Measurements from ENCODE around the gene SLC25A48. TPM values are rescaled to one million over a fixed set of nuclear protein-coding genes. Genes with fewer than 3 reads are reported as not detected.

SLC25A48 gene
- total and polyA plus RNA-seq, 2 of the 4 experiments (the other 2 are of a cell fraction) = not detected

DNA sequence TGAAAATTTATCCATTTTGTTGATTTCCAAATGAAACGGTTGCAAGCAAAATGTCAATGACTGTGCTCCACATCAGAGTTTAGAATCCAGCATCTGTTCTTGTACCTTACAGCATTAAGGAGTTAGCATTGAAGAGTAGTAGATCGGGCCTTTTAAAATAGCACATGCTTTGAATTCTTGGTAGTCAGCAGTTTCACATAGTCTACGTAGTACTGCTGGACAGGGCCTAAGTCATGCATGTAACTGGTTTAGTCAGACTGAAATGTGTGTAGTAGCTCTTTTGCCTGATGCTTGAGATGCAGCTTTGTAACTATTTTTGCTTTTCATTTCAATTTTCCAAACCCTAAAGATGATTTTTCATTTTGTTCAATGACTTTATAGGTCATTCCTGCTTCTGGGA is 100.5 kb downstream of the SLC25A48 start:
- Histone ChIP-seq H3K23ac (ENCODE audit: low read depth, low read length) (no peak overlapping the region), H4K8ac (ENCODE audit: low read depth in 2 of 2, low read length in 2 of 2) (no peak overlapping the region), H3K9me1 (ENCODE audit: insufficient read depth, low read length) (no peaks in the 10 kb centered on the region), H3K27me3 (ENCODE audit: control insufficient read depth, insufficient read depth, low read length) (peaks cover 39% of the 10 kb centered on the region), H3K79me1 (ENCODE audit: low read depth in 1 of 2, low read length in 2 of 2) (no peaks in the 10 kb centered on the region), H3K56ac (ENCODE audit: extremely low read depth, insufficient read depth, low read length) (no peak overlapping the region), H3K9me3 (ENCODE audit: control insufficient read depth, insufficient read depth, low read length) (no peaks in the 10 kb centered on the region; the same call in 1 of the 2 replicates), H4K5ac (ENCODE audit: low read depth, low read length) (no peak overlapping the region), H3K18ac (ENCODE audit: low read depth, low read length) (no peak overlapping the region), H2AFZ (replicated peaks; ENCODE audit: low read length, poor library complexity) (no peak overlapping the region), H3K14ac (replicated peaks; ENCODE audit: low read depth, low read length) (no peak overlapping the region), H3K4me2 (ENCODE audit: low read depth, low read length) (no peak overlapping the region), H3K4me1 (ENCODE audit: control insufficient read depth, insufficient read depth, low read length) (no peaks in the 10 kb centered on the region; the same call in 1 of the 2 replicates), H2AK9ac (replicated peaks; ENCODE audit: low read depth, low read length, poor library complexity) (no peak overlapping the region), H2AK5ac (ENCODE audit: low read depth, low read length) (no peak overlapping the region), H3K36me3 (ENCODE audit: control insufficient read depth, insufficient read depth, low read length) (no peaks in the 10 kb centered on the region), H3K4ac (ENCODE audit: low read depth, low read length) (no peak overlapping the region), H2BK5ac (ENCODE audit: low read depth, low read length, poor library complexity, severe bottlenecking) (no peak overlapping the region), H3K4me3 (ENCODE audit: insufficient read depth, low read depth, low read length) (no peak overlapping the region), H2BK120ac (ENCODE audit: low read depth, low read length) (no peak overlapping the region), H3K9ac (ENCODE audit: low read depth, low read length) (no peak overlapping the region), H4K20me1 (ENCODE audit: insufficient read depth, low read length) (no peaks in the 10 kb centered on the region), H4K91ac (ENCODE audit: insufficient read depth, low read depth, low read length) (no peak overlapping the region), H3K27ac (ENCODE audit: insufficient read depth, low read length) (no peak overlapping the region), H2BK15ac (ENCODE audit: low read depth, low read length) (no peak overlapping the region), H2BK20ac (ENCODE audit: low read depth, low read length) (no peak overlapping the region)
- dilution Hi-C loops (cut with HindIII; ENCODE audit: low sequenced_read_pairs, unreplicated experiment) (no loop called here), intact Hi-C loops (cut with micrococcal nuclease) (loop anchor here (5.0 kb wide), 1 partner anchor 38 kb away; the partner anchor contains the start of gene IL9), in situ Hi-C loops (cut with MboI; ENCODE audit: low sequenced_read_pairs) (no loop called here)
- ChIA-PET CTCF (no interaction called here), POLR2A (ENCODE audit: unreplicated experiment) (no interaction called here)
- no TSS peak for BruUV-seq (replicated peaks)
- TF ChIP-seq BHLHE40 (IDR thresholded peaks at IDR 0.05; ENCODE audit: low read depth, low read length) = no peak
- TF ChIP-seq MAFK (IDR thresholded peaks at IDR 0.05; ENCODE audit: low read depth, low read length) = peak; percentile 79
- DNase-seq (peak; percentile 29), ATAC-seq (ENCODE audit: low read depth) (peak; percentile 56)
- 40% methylated on average over 1 of the region's 3 CpGs; no CpG with 5 or more reads in 1 of the 2 experiments for WGBS, 2 experiments (ENCODE audit: extremely low coverage in 2 of 2, insufficient read length in 1 of 2)
